Islet of Langerhans (tissue), 1 donor: ENCODE measurements around the gene CDY2B.
"Not testable (repeated sequence)": the region's sequence is repeated elsewhere in the genome, so short reads cannot be mapped to it uniquely, and the experiment has no call there.

Experiments used
- FAIRE-seq: peaks from one replicate; lab custom pipeline; 2011; peaks lifted over from hg19 to GRCh38; lab: Jason Lieb, UNC

Gene CDY2B

GRCh38 chrY:17880120-17880519 is at the start of gene CDY2B:
Gene CDY2B (minus strand): TSS chrY:17880220. CDS start chrY:17879892, 328 bp downstream.
- FAIRE-seq: not testable (repeated sequence)

- FAIRE-seq: not testable (repeated sequence)
Observed at GRCh38 chrY:17908009-17908408, 28.0 kb upstream of the CDY2B start.

- FAIRE-seq: not testable (repeated sequence)
Observed at GRCh38 chrY:17907351-17907750, 27.3 kb upstream of the CDY2B start.

- FAIRE-seq: not testable (repeated sequence)
Observed at GRCh38 chrY:17881697-17882096, 1.7 kb upstream of the CDY2B start.

GRCh38 chrY:17876767-17877166 is 3.3 kb downstream of the CDY2B start:
- not testable (repeated sequence) for FAIRE-seq

GRCh38 chrY:17875401-17875800 is 4.6 kb downstream of the CDY2B start:
- FAIRE-seq: not testable (repeated sequence)

GRCh38 chrY:17871194-17871903 is 8.7 kb downstream of the CDY2B start:
- FAIRE-seq: not testable (repeated sequence)

GRCh38 chrY:17870737-17871136 is 9.3 kb downstream of the CDY2B start:
- FAIRE-seq: not testable (repeated sequence)

- FAIRE-seq: not testable (repeated sequence)
Observed at GRCh38 chrY:17867850-17868249, 12.2 kb downstream of the CDY2B start.

- FAIRE-seq: not testable (repeated sequence)
Observed at GRCh38 chrY:17860634-17861033, 19.4 kb downstream of the CDY2B start.

- FAIRE-seq: not testable (repeated sequence)
Observed at GRCh38 chrY:17856963-17857848, 22.8 kb downstream of the CDY2B start.

GRCh38 chrY:17856508-17856907 is 23.5 kb downstream of the CDY2B start:
- FAIRE-seq: not testable (repeated sequence)

GRCh38 chrY:17849131-17849530 is 30.9 kb downstream of the CDY2B start:
- not testable (repeated sequence) for FAIRE-seq

- not testable (repeated sequence) for FAIRE-seq
Observed at GRCh38 chrY:17832149-17832548, 47.9 kb downstream of the CDY2B start.
